ENCODE measurements around the gene IAH1.

IAH1 gene

GRCh38 chr2:9527995-9528787 lies 53.8 kb downstream of the IAH1 start:
- no peak for DNase-seq (ENCODE audit: low read depth, low spot score)

- no peak for DNase-seq (ENCODE audit: low read depth, low spot score)
These were observed 58.1 kb downstream of the IAH1 start for GRCh38 chr2:9532421-9532820.

- DNase-seq (ENCODE audit: low read depth, low spot score): no peak
These were observed 59.3 kb downstream of the IAH1 start for GRCh38 chr2:9533663-9534062.

- DNase-seq (ENCODE audit: low read depth, low spot score): no peak
These were observed 60.8 kb downstream of the IAH1 start for GRCh38 chr2:9535177-9535576.

GRCh38 chr2:9536504-9536903 lies 62.2 kb downstream of the IAH1 start:
- no peak for DNase-seq (ENCODE audit: low read depth, low spot score)

- DNase-seq (ENCODE audit: low read depth, low spot score): no peak
These were observed 63.7 kb downstream of the IAH1 start for GRCh38 chr2:9538000-9538507.

Data from activated naive CD8-positive, alpha-beta T cell treated with anti-CD3 and anti-CD28 coated beads, Interleukin-2, amount 50 U/mL, for 16 hours (primary cell).